Measurements from ENCODE around the gene ZNF407.

ZNF407 gene

GRCh38 chr18:75008186-75008585, 410.5 kb downstream of the ZNF407 start:
- Histone ChIP-seq H3K27ac (ENCODE audit: low read length) (no peak overlapping the region), H3K9me3 (ENCODE audit: control insufficient read depth in 1 of 2, low read length in 2 of 2) (no peaks in the 10 kb centered on the region), H3K4me3 (ENCODE audit: low read depth in 1 of 2, low read length in 2 of 2) (no peak overlapping the region), H3K4me1 (ENCODE audit: control insufficient read depth in 1 of 2, insufficient read depth in 2 of 2, low read length in 2 of 2) (peaks cover 0 to 3% of the 10 kb centered on the region in 2 donors), H3K27me3 (ENCODE audit: low read depth, low read length) (no peaks in the 10 kb centered on the region), H3K36me3 (ENCODE audit: control insufficient read depth in 1 of 2, insufficient read depth in 2 of 2, low read length in 2 of 2) (no peaks in the 10 kb centered on the region)

- H3K9me3 ChIP-seq (ENCODE audit: control insufficient read depth in 1 of 2, low read length in 2 of 2) = no peaks in the 10 kb centered on the region
- no peak overlapping the region for H3K27ac ChIP-seq (ENCODE audit: low read length)
- no peaks in the 10 kb centered on the region for H3K27me3 ChIP-seq (ENCODE audit: low read depth, low read length)
- no peak overlapping the region for H3K4me3 ChIP-seq (ENCODE audit: low read depth in 1 of 2, low read length in 2 of 2)
- H3K36me3 ChIP-seq (ENCODE audit: control insufficient read depth in 1 of 2, insufficient read depth in 2 of 2, low read length in 2 of 2) = no peaks in the 10 kb centered on the region
- no peaks in the 10 kb centered on the region for H3K4me1 ChIP-seq (ENCODE audit: control insufficient read depth in 1 of 2, insufficient read depth in 2 of 2, low read length in 2 of 2)
Measured at GRCh38 chr18:75009296-75009695, 411.6 kb downstream of the ZNF407 start.

- no peaks in the 10 kb centered on the region for H3K9me3 ChIP-seq (ENCODE audit: control insufficient read depth in 1 of 2, low read length in 2 of 2)
- H3K4me3 ChIP-seq (ENCODE audit: low read depth in 1 of 2, low read length in 2 of 2) = no peak overlapping the region
- no peaks in the 10 kb centered on the region for H3K27me3 ChIP-seq (ENCODE audit: low read depth, low read length)
- H3K36me3 ChIP-seq (ENCODE audit: control insufficient read depth in 1 of 2, insufficient read depth in 2 of 2, low read length in 2 of 2) = no peaks in the 10 kb centered on the region
- no peaks in the 10 kb centered on the region for H3K4me1 ChIP-seq (ENCODE audit: control insufficient read depth in 1 of 2, insufficient read depth in 2 of 2, low read length in 2 of 2)
- no peak overlapping the region for H3K27ac ChIP-seq (ENCODE audit: low read length)
Measured at GRCh38 chr18:75009878-75010277, 412.2 kb downstream of the ZNF407 start.

- H3K27ac ChIP-seq (ENCODE audit: low read length) = no peak overlapping the region
- H3K4me3 ChIP-seq (ENCODE audit: low read depth in 1 of 2, low read length in 2 of 2) = no peak overlapping the region
- H3K27me3 ChIP-seq (ENCODE audit: low read depth, low read length) = no peaks in the 10 kb centered on the region
- no peaks in the 10 kb centered on the region for H3K36me3 ChIP-seq (ENCODE audit: control insufficient read depth in 1 of 2, insufficient read depth in 2 of 2, low read length in 2 of 2)
- no peaks in the 10 kb centered on the region for H3K9me3 ChIP-seq (ENCODE audit: control insufficient read depth in 1 of 2, low read length in 2 of 2)
- no peaks in the 10 kb centered on the region for H3K4me1 ChIP-seq (ENCODE audit: control insufficient read depth in 1 of 2, insufficient read depth in 2 of 2, low read length in 2 of 2)
Measured at GRCh38 chr18:75010278-75010677, 412.6 kb downstream of the ZNF407 start.

GRCh38 chr18:75010689-75011088, 413.0 kb downstream of the ZNF407 start:
- Histone ChIP-seq H3K4me1 (ENCODE audit: control insufficient read depth in 1 of 2, insufficient read depth in 2 of 2, low read length in 2 of 2) (no peaks in the 10 kb centered on the region), H3K4me3 (ENCODE audit: low read depth in 1 of 2, low read length in 2 of 2) (no peak overlapping the region), H3K36me3 (ENCODE audit: control insufficient read depth in 1 of 2, insufficient read depth in 2 of 2, low read length in 2 of 2) (no peaks in the 10 kb centered on the region), H3K27me3 (ENCODE audit: low read depth, low read length) (no peaks in the 10 kb centered on the region), H3K9me3 (ENCODE audit: control insufficient read depth in 1 of 2, low read length in 2 of 2) (no peaks in the 10 kb centered on the region), H3K27ac (ENCODE audit: low read length) (no peak overlapping the region)

GRCh38 chr18:75016025-75016717, 418.5 kb downstream of the ZNF407 start:
- Histone ChIP-seq H3K27me3 (ENCODE audit: low read depth, low read length) (no peaks in the 10 kb centered on the region), H3K27ac (ENCODE audit: low read length) (no peak overlapping the region), H3K4me1 (ENCODE audit: control insufficient read depth in 1 of 2, insufficient read depth in 2 of 2, low read length in 2 of 2) (no peaks in the 10 kb centered on the region), H3K36me3 (ENCODE audit: control insufficient read depth in 1 of 2, insufficient read depth in 2 of 2, low read length in 2 of 2) (no peaks in the 10 kb centered on the region), H3K9me3 (ENCODE audit: control insufficient read depth in 1 of 2, low read length in 2 of 2) (no peaks in the 10 kb centered on the region), H3K4me3 (ENCODE audit: low read depth in 1 of 2, low read length in 2 of 2) (no peak overlapping the region)

GRCh38 chr18:75023473-75023872, 425.8 kb downstream of the ZNF407 start:
- Histone ChIP-seq H3K36me3 (ENCODE audit: control insufficient read depth in 1 of 2, insufficient read depth in 2 of 2, low read length in 2 of 2) (no peaks in the 10 kb centered on the region), H3K9me3 (ENCODE audit: control insufficient read depth in 1 of 2, low read length in 2 of 2) (no peaks in the 10 kb centered on the region), H3K4me3 (ENCODE audit: low read depth in 1 of 2, low read length in 2 of 2) (no peak overlapping the region), H3K27ac (ENCODE audit: low read length) (no peak overlapping the region), H3K4me1 (ENCODE audit: control insufficient read depth in 1 of 2, insufficient read depth in 2 of 2, low read length in 2 of 2) (no peaks in the 10 kb centered on the region), H3K27me3 (ENCODE audit: low read depth, low read length) (no peaks in the 10 kb centered on the region)

- no peaks in the 10 kb centered on the region for H3K27me3 ChIP-seq (ENCODE audit: low read depth, low read length)
- H3K27ac ChIP-seq (ENCODE audit: low read length) = no peak overlapping the region
- H3K4me1 ChIP-seq (ENCODE audit: control insufficient read depth in 1 of 2, insufficient read depth in 2 of 2, low read length in 2 of 2) = no peaks in the 10 kb centered on the region
- no peak overlapping the region for H3K4me3 ChIP-seq (ENCODE audit: low read depth in 1 of 2, low read length in 2 of 2)
- H3K9me3 ChIP-seq (ENCODE audit: control insufficient read depth in 1 of 2, low read length in 2 of 2) = no peaks in the 10 kb centered on the region
- no peaks in the 10 kb centered on the region for H3K36me3 ChIP-seq (ENCODE audit: control insufficient read depth in 1 of 2, insufficient read depth in 2 of 2, low read length in 2 of 2)
Measured at GRCh38 chr18:75024871-75025270, 427.2 kb downstream of the ZNF407 start.

GRCh38 chr18:75025573-75025972, 427.9 kb downstream of the ZNF407 start:
- Histone ChIP-seq H3K4me1 (ENCODE audit: control insufficient read depth in 1 of 2, insufficient read depth in 2 of 2, low read length in 2 of 2) (no peaks in the 10 kb centered on the region), H3K4me3 (ENCODE audit: low read depth in 1 of 2, low read length in 2 of 2) (no peak overlapping the region), H3K9me3 (ENCODE audit: control insufficient read depth in 1 of 2, low read length in 2 of 2) (no peaks in the 10 kb centered on the region), H3K27me3 (ENCODE audit: low read depth, low read length) (no peaks in the 10 kb centered on the region), H3K36me3 (ENCODE audit: control insufficient read depth in 1 of 2, insufficient read depth in 2 of 2, low read length in 2 of 2) (no peaks in the 10 kb centered on the region), H3K27ac (ENCODE audit: low read length) (no peak overlapping the region)

- no peaks in the 10 kb centered on the region for H3K4me1 ChIP-seq (ENCODE audit: control insufficient read depth in 1 of 2, insufficient read depth in 2 of 2, low read length in 2 of 2)
- H3K4me3 ChIP-seq (ENCODE audit: low read depth in 1 of 2, low read length in 2 of 2) = no peak overlapping the region
- no peaks in the 10 kb centered on the region for H3K27me3 ChIP-seq (ENCODE audit: low read depth, low read length)
- H3K27ac ChIP-seq (ENCODE audit: low read length) = no peak overlapping the region
- H3K9me3 ChIP-seq (ENCODE audit: control insufficient read depth in 1 of 2, low read length in 2 of 2) = no peaks in the 10 kb centered on the region
- no peaks in the 10 kb centered on the region for H3K36me3 ChIP-seq (ENCODE audit: control insufficient read depth in 1 of 2, insufficient read depth in 2 of 2, low read length in 2 of 2)
Measured at GRCh38 chr18:75029481-75029880, 431.8 kb downstream of the ZNF407 start.

- no peaks in the 10 kb centered on the region for H3K9me3 ChIP-seq (ENCODE audit: control insufficient read depth in 1 of 2, low read length in 2 of 2)
Measured at GRCh38 chr18:75031717-75032317, 434.1 kb downstream of the ZNF407 start.

GRCh38 chr18:75033516-75033915, 435.8 kb downstream of the ZNF407 start:
- H3K27ac ChIP-seq (ENCODE audit: low read length) = no peak overlapping the region
- H3K9me3 ChIP-seq (ENCODE audit: control insufficient read depth in 1 of 2, low read length in 2 of 2) = no peaks in the 10 kb centered on the region
- no peaks in the 10 kb centered on the region for H3K36me3 ChIP-seq (ENCODE audit: control insufficient read depth in 1 of 2, insufficient read depth in 2 of 2, low read length in 2 of 2)
- H3K27me3 ChIP-seq (ENCODE audit: low read depth, low read length) = no peaks in the 10 kb centered on the region
- H3K4me3 ChIP-seq (ENCODE audit: low read depth in 1 of 2, low read length in 2 of 2) = no peak overlapping the region
- peaks cover 0 to 15% of the 10 kb centered on the region in 2 donors for H3K4me1 ChIP-seq (ENCODE audit: control insufficient read depth in 1 of 2, insufficient read depth in 2 of 2, low read length in 2 of 2)

More at GRCh38 chr18:75031717-75032317, 434.1 kb downstream of the ZNF407 start:
- Histone ChIP-seq H3K4me1 (ENCODE audit: control insufficient read depth in 1 of 2, insufficient read depth in 2 of 2, low read length in 2 of 2) (peaks cover 0 to 15% of the 10 kb centered on the region in 2 donors), H3K36me3 (ENCODE audit: control insufficient read depth in 1 of 2, insufficient read depth in 2 of 2, low read length in 2 of 2) (no peaks in the 10 kb centered on the region), H3K27ac (ENCODE audit: low read length) (no peak overlapping the region), H3K27me3 (ENCODE audit: low read depth, low read length) (no peaks in the 10 kb centered on the region), H3K4me3 (ENCODE audit: low read depth in 1 of 2, low read length in 2 of 2) (no peak overlapping the region)
